Measurements from ENCODE around the gene PAF1. TPM values are rescaled to one million over a fixed set of nuclear protein-coding genes. Genes with fewer than 3 reads are reported as not detected.
"Not testable (repeated sequence)": the region's sequence is repeated elsewhere in the genome, so short reads cannot be mapped to it uniquely, and the experiment has no call there.

Gene PAF1
- total RNA-seq, 1 experiment from 2014 or later, result 53.5 TPM

- BruUV-seq (replicated peaks), result no TSS peak
- no peaks in the 10 kb centered on the region; the same call in 1 of the 2 replicates for H4K20me1 ChIP-seq (ENCODE audit: insufficient read depth)
- H3K9ac ChIP-seq (ENCODE audit: low read length), result peak overlapping the region; percentile 85
- H3K4me3 ChIP-seq (replicated peaks in 1 of 2; ENCODE audit: low read depth in 1 of 2, low read length in 2 of 2), result peak overlapping the region; percentile 84 to 90
- no peaks in the 10 kb centered on the region for H3K27me3 ChIP-seq (ENCODE audit: insufficient read depth, low read length)
- H3K27ac ChIP-seq (ENCODE audit: low read depth, low read length), result peak overlapping the region; percentile 86
- TF ChIP-seq EGR1 (IDR thresholded peaks at IDR 0.05; ENCODE audit: low read depth), result 0 out of 2 replicates have a peak, but pooled peaks have one; percentile 0
- no peak for TF ChIP-seq ZNF274 (IDR thresholded peaks at IDR 0.05; ENCODE audit: low read depth, low read length)
- no peaks in the 10 kb centered on the region for H3K9me2 ChIP-seq (ENCODE audit: insufficient read depth)
- CTCF ChIA-PET, result interaction anchor here (1.3 to 1.9 kb wide), 4 partner anchors 10 to 219 kb away, joined by 5 to 11 read pairs (median 7); partner anchors contain the start of gene PLEKHG2
- peak overlapping the region; percentile 99 for H3K4me2 ChIP-seq (ENCODE audit: low read length)
- H3K9me3 ChIP-seq (ENCODE audit: control insufficient read depth in 1 of 2, insufficient read depth in 1 of 2, low read depth in 1 of 2, low read length in 2 of 2), result no peaks in the 10 kb centered on the region
- peaks cover 45% of the 10 kb centered on the region for H3K79me2 ChIP-seq (ENCODE audit: insufficient read depth, low read length)
- intact Hi-C loops (cut with micrococcal nuclease), result loop anchor here (5.0 kb wide), 1 partner anchor 71 kb away; the partner anchor contains the start of gene PLEKHG2
- DNase-seq (ENCODE audit: low read depth, low spot score) (no peak), ATAC-seq (peak; percentile 12)
- RAD21 ChIA-PET (ENCODE audit: low non-redundant PET in 1 of 2, low total read pairs in 2 of 2, uncharacterized antibody in 2 of 2, unreplicated experiment in 2 of 2), result no interaction called here
- peak overlapping the region; percentile 62 for H2AFZ ChIP-seq (ENCODE audit: low read depth, low read length, poor library complexity, severe bottlenecking)
- peaks cover 0 to 6% of the 10 kb centered on the region in 2 experiments; a peak in 1 of 4 replicates for H3K36me3 ChIP-seq (ENCODE audit: control insufficient read depth in 1 of 2, insufficient read depth in 2 of 2, low read length in 2 of 2)
- POLR2A ChIA-PET, result interaction anchor here (0.6 kb wide), 1 partner anchor 509 kb away, joined by 3 read pairs; no protein-coding TSS in a partner anchor
- peaks cover 8 to 27% of the 10 kb centered on the region in 2 experiments for H3K4me1 ChIP-seq (ENCODE audit: control insufficient read depth in 1 of 2, insufficient read depth in 2 of 2, low read length in 2 of 2)
Measured at GRCh38 chr19:39341129-39341718, 49.7 kb downstream of the PAF1 start.

GRCh38 chr19:39340156-39340555, 50.8 kb downstream of the PAF1 start:
- H3K36me3 ChIP-seq (ENCODE audit: control insufficient read depth in 1 of 2, insufficient read depth in 2 of 2, low read length in 2 of 2); H3K4me3 ChIP-seq (replicated peaks in 1 of 2; ENCODE audit: low read depth in 1 of 2, low read length in 2 of 2); POLR2A ChIA-PET; H3K9me3 ChIP-seq (ENCODE audit: control insufficient read depth in 1 of 2, insufficient read depth in 1 of 2, low read depth in 1 of 2, low read length in 2 of 2); ATAC-seq; H4K20me1 ChIP-seq (ENCODE audit: insufficient read depth); H3K27me3 ChIP-seq (ENCODE audit: insufficient read depth, low read length); BruUV-seq (replicated peaks); H3K27ac ChIP-seq (ENCODE audit: low read depth, low read length); DNase-seq (ENCODE audit: low read depth, low spot score); CTCF ChIA-PET; RAD21 ChIA-PET (ENCODE audit: low non-redundant PET in 1 of 2, low total read pairs in 2 of 2, uncharacterized antibody in 2 of 2, unreplicated experiment in 2 of 2); H3K9me2 ChIP-seq (ENCODE audit: insufficient read depth); H3K9ac ChIP-seq (ENCODE audit: low read length); H2AFZ ChIP-seq (ENCODE audit: low read depth, low read length, poor library complexity, severe bottlenecking): not testable (repeated sequence)
- Histone ChIP-seq H3K4me2 (ENCODE audit: low read length) (peak overlapping the region; percentile 99; the same call in 1 of the 2 replicates), H3K79me2 (ENCODE audit: insufficient read depth, low read length) (peaks cover 34% of the 10 kb centered on the region), H3K4me1 (ENCODE audit: control insufficient read depth in 1 of 2, insufficient read depth in 2 of 2, low read length in 2 of 2) (peaks cover 8 to 27% of the 10 kb centered on the region in 2 experiments)
- intact Hi-C loops (cut with micrococcal nuclease), result loop anchor here (5.0 kb wide), 1 partner anchor 72 kb away; the partner anchor contains the start of gene PLEKHG2
